Stomach (tissue), 4 donors: ENCODE results near the gene UCHL3.

Source experiments
- POLR2AphosphoS5 ChIP-seq, 3 donors: sonication (generic); formaldehyde crosslinking; IDR thresholded peaks; one replicate each; pipeline ENCODE4 v1.6.1; 2016; ENCODE audit warnings: antibody characterized with exemption in 3 of 3
- TF ChIP-seq, protein P1 (sequence below), 7 experiments: fragments of 450-650 bp in 4 of 7; fragments of 200-600 bp in 3 of 7; sonication (generic) in 3 of 7; IDR thresholded peaks; one replicate each; pipeline ENCODE4 v1.5.1; 2016 to 2019; ENCODE audit warnings: antibody characterized with exemption in 7 of 7, control low read depth in 2 of 7, mild to moderate bottlenecking in 1 of 7

DNA sequence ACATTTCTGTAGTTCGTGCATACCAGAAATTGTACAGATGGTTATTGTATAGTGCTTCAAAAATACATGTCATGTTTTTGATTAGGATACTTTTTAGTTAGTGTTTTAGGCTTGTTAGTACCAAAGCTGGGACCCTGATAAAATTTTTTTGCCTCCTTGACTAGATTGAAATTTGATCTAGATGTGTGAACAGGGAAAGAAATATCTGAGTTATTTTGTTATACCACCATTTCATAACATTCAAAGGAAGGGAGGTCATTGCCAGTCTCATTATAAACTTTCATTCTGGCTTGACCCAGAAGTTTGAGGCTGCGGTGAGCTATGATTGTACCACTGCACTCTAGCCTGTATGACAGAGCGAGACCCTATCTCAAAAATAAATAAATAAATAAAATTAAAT lies 95.5 kb downstream of the UCHL3 start:
- TF ChIP-seq, protein P1, sequence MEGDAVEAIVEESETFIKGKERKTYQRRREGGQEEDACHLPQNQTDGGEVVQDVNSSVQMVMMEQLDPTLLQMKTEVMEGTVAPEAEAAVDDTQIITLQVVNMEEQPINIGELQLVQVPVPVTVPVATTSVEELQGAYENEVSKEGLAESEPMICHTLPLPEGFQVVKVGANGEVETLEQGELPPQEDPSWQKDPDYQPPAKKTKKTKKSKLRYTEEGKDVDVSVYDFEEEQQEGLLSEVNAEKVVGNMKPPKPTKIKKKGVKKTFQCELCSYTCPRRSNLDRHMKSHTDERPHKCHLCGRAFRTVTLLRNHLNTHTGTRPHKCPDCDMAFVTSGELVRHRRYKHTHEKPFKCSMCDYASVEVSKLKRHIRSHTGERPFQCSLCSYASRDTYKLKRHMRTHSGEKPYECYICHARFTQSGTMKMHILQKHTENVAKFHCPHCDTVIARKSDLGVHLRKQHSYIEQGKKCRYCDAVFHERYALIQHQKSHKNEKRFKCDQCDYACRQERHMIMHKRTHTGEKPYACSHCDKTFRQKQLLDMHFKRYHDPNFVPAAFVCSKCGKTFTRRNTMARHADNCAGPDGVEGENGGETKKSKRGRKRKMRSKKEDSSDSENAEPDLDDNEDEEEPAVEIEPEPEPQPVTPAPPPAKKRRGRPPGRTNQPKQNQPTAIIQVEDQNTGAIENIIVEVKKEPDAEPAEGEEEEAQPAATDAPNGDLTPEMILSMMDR (IDR thresholded peaks at IDR 0.05), result no peak
- no peak for TF ChIP-seq POLR2AphosphoS5 (IDR thresholded peaks at IDR 0.05)
